Measurements from ENCODE around the gene ELFN2.

- no peak for TF ChIP-seq CTCF (IDR thresholded peaks at IDR 0.05; ENCODE audit: low read depth, low read length, poor library complexity, severe bottlenecking)
- TF ChIP-seq EZH2phosphoT487 (IDR thresholded peaks at IDR 0.05; ENCODE audit: borderline replicate concordance, low read length), result no peak
Measured at GRCh38 chr22:37343863-37344734, 83.2 kb downstream of the ELFN2 start.

Data from DOHH2 (cell line).